A549 (cell line): ENCODE results near the gene FRRS1L. TPM values are rescaled to one million over a fixed set of nuclear protein-coding genes. Genes with fewer than 3 reads are reported as not detected.

Experiments used
- ATAC-seq, 2 experiments: fragments of 200-7000 bp in 1 of 2; fragments of >200 bp in 1 of 2; cut with Nextera tagmentation in 1 of 2; cut with Tn5 transposase in 1 of 2; 3 replicates each; pipeline versions ENCODE4 v1.8.0 to v1.9.1; 2018 to 2020; ENCODE audit warnings: mild to moderate bottlenecking in 1 of 2, moderate library complexity in 1 of 2
- CTCF ChIA-PET: fragments of 300-600 bp; sonication (Branson Sonifier 250); formaldehyde crosslinking; extraction: SDS; loops from one replicate; lab custom pipeline; 2021; ENCODE audit warnings: antibody characterized with exemption, inconsistent platforms; lab: Yijun Ruan, JAX
- POLR2A ChIA-PET: fragments of 350-600 bp; formaldehyde crosslinking; extraction: SDS; loops from one replicate; lab custom pipeline; 2021; ENCODE audit warnings: antibody characterized with exemption, inconsistent platforms; lab: Yijun Ruan, JAX
- DNase-seq, 2 experiments: peaks; one replicate each; pipeline versions ENCODE4 v3.0.0 to v3.0.0-alpha.2; 2011 to 2016; ENCODE audit warnings: low read depth in 1 of 2, low spot score in 1 of 2
- FAIRE-seq: peaks from 2 replicates; lab custom pipeline; 2011; peaks lifted over from hg19 to GRCh38; lab: Jason Lieb, UNC
- H3K27ac ChIP-seq, 2 experiments: fragments of >200 bp; sonication (Bioruptor Twin); formaldehyde crosslinking; 3 replicates each; pipeline ENCODE4 v1.5.1; 2016 to 2017
- H3K4me1 ChIP-seq: fragments of >200 bp; sonication (Bioruptor Twin); formaldehyde crosslinking; 3 replicates; pipeline ENCODE4 v1.6.1; 2016
- H3K4me2 ChIP-seq: fragments of >200 bp; sonication (Bioruptor Twin); formaldehyde crosslinking; 3 replicates; pipeline ENCODE4 v1.6.1; 2016
- H3K4me3 ChIP-seq: fragments of >200 bp; sonication (Bioruptor Twin); formaldehyde crosslinking; 3 replicates; pipeline ENCODE4 v1.5.1; 2016
- H3K9me3 ChIP-seq: fragments of >200 bp; sonication (Bioruptor Twin); formaldehyde crosslinking; 3 replicates; pipeline ENCODE4 v1.6.1; 2016
- BCL3 ChIP-seq: fragments of >200 bp; sonication (Bioruptor Twin); formaldehyde crosslinking; IDR thresholded peaks from 3 replicates; pipeline ENCODE4 v1.6.1; 2016
- CBX8 ChIP-seq: fragments of 200-600 bp; sonication (generic); IDR thresholded peaks from 2 replicates; pipeline ENCODE4 v1.6.1; 2016
- CHD2 ChIP-seq: fragments of 150-350 bp; IDR thresholded peaks from 2 replicates; pipeline ENCODE4 v1.6.1; 2014; ENCODE audit warnings: low read length; ENCODE audit not compliant: partially characterized antibody
- CHD4 ChIP-seq: fragments of 200-600 bp; sonication (generic); IDR thresholded peaks from 2 replicates; pipeline ENCODE4 v1.6.1; 2016; ENCODE audit warnings: antibody characterized with exemption, mild to moderate bottlenecking, borderline replicate concordance
- CTCF ChIP-seq: fragments of >200 bp; sonication (Bioruptor Twin); formaldehyde crosslinking; IDR thresholded peaks from 3 replicates; pipeline ENCODE4 v1.5.1; 2016
- EHMT2 ChIP-seq: fragments of 200-600 bp; sonication (generic); IDR thresholded peaks from 2 replicates; pipeline ENCODE4 v1.6.1; 2016; ENCODE audit warnings: antibody characterized with exemption, low read depth, mild to moderate bottlenecking, moderate library complexity
- FOSL2 ChIP-seq, 2 experiments: fragments of 450-650 bp in 1 of 2; fragments of >200 bp in 1 of 2; sonication (Bioruptor Twin) in 1 of 2; formaldehyde crosslinking; IDR thresholded peaks; 2 replicates each; pipeline versions ENCODE4 v1.5.0 to v1.6.1; 2016 to 2020; ENCODE audit warnings: mild to moderate bottlenecking in 1 of 2, moderate library complexity in 1 of 2
- GATA3 ChIP-seq: IDR thresholded peaks from 2 replicates; pipeline ENCODE4 v1.6.1; 2012; ENCODE audit warnings: borderline replicate concordance
- HEYL ChIP-seq: fragments of 250-450 bp; sonication (Bioruptor Pico); IDR thresholded peaks from 2 replicates; pipeline ENCODE4 v1.8.0; 2021; ENCODE audit warnings: mild to moderate bottlenecking, moderate library complexity
- HOXB5 ChIP-seq: fragments of 250-450 bp; sonication (Bioruptor Pico); IDR thresholded peaks from 2 replicates; pipeline ENCODE4 v1.5.0; 2020; ENCODE audit warnings: mild to moderate bottlenecking, moderate library complexity
- KDM5A ChIP-seq: fragments of 200-600 bp; sonication (generic); IDR thresholded peaks from 2 replicates; pipeline ENCODE4 v1.6.1; 2016; ENCODE audit warnings: antibody characterized with exemption, mild to moderate bottlenecking
- MAX ChIP-seq: IDR thresholded peaks from 2 replicates; pipeline ENCODE4 v1.6.1; 2012
- MYC ChIP-seq: IDR thresholded peaks from 2 replicates; pipeline ENCODE4 v1.6.1; 2012; ENCODE audit warnings: mild to moderate bottlenecking, inconsistent platforms, low read length, improper control_type of control experiment, borderline replicate concordance
- RAD21 ChIP-seq, 2 experiments: fragments of >200 bp in 1 of 2; sonication (Bioruptor Twin) in 1 of 2; formaldehyde crosslinking in 1 of 2; IDR thresholded peaks in 1 of 2; conservative IDR thresholded peaks in 1 of 2; 2 replicates in 1 of 2; 3 replicates in 1 of 2; pipeline ENCODE4 v1.6.1; 2012 to 2018; ENCODE audit warnings: inconsistent platforms in 1 of 2
- RARB ChIP-seq: fragments of 250-450 bp; sonication (Bioruptor Pico); IDR thresholded peaks from 2 replicates; pipeline ENCODE4 v1.8.0; 2021; ENCODE audit warnings: mild to moderate bottlenecking, moderate library complexity
- RCOR1 ChIP-seq: fragments of 150-350 bp; IDR thresholded peaks from 2 replicates; pipeline ENCODE4 v1.6.1; 2014; ENCODE audit warnings: antibody characterized with exemption, low read length, low read depth
- SMC3 ChIP-seq: fragments of >200 bp; sonication (Bioruptor Twin); formaldehyde crosslinking; IDR thresholded peaks from 3 replicates; pipeline ENCODE4 v1.6.1; 2018; ENCODE audit warnings: inconsistent platforms
- SREBF2 ChIP-seq: fragments of 450-650 bp; IDR thresholded peaks from 2 replicates; pipeline ENCODE4 v1.6.1; 2014; ENCODE audit warnings: mild to moderate bottlenecking, moderate library complexity
- WGBS: methylation state at CpG from one replicate; pipeline ENCODE4 v1.1.6; 2017; ENCODE audit errors: missing lambda C conversion rate; 5-methylcytosine and 5-hydroxymethylcytosine counted together
- polyA plus RNA-seq, 4 experiments: library from polyadenylated mRNA; depleted of rRNA in 3 of 4; stranded (reverse); fragments of >200 nt; fragmentation: RNase III in 1 of 4; extraction: RNeasy Plus Mini Kit Qiagen cat#74134 plus additional on column Dnase treatment in 1 of 4; gene quantifications; 2 replicates in 3 of 4; 3 replicates in 1 of 4; pipeline ENCODE4 v1.2.3, GENCODE V29; 2011 to 2017
- TF ChIP-seq, protein P1 (sequence below): IDR thresholded peaks from 2 replicates; pipeline ENCODE4 v1.6.1; 2012; ENCODE audit warnings: low read depth, borderline replicate concordance
- TF ChIP-seq, protein P2 (sequence below): fragments of 150-350 bp; IDR thresholded peaks from 2 replicates; pipeline ENCODE4 v1.6.1; 2014; ENCODE audit warnings: low read depth, mild to moderate bottlenecking, low read length

FRRS1L gene
- polyA plus RNA-seq, 2 of the 4 experiments (the other 2 are of a cell fraction), result 0.54 to 1.5 TPM

GRCh38 chr9:109190151-109190550, 23.1 kb upstream of the FRRS1L start:
- FAIRE-seq (no peak), DNase-seq (no peak), ATAC-seq (no peak)
- TF ChIP-seq CHD4 (no peak), GATA3 (no peak), CBX8 (no peak)
- Histone ChIP-seq H3K4me1 (no peaks in the 10 kb centered on the region), H3K4me2 (no peak overlapping the region), H3K9me3 (no peaks in the 10 kb centered on the region), H3K4me3 (no peak overlapping the region), H3K27ac (no peak overlapping the region)
- ChIA-PET CTCF (interaction anchor here (1.6 kb wide), 1 partner anchor 55 kb away, joined by 4 read pairs; no protein-coding TSS in a partner anchor), POLR2A (no interaction called here)
- WGBS, result 100% methylated on average over 1 of the region's 1 CpG

- no peak for ATAC-seq
- H3K4me2 ChIP-seq, result no peak overlapping the region
- TF ChIP-seq MYC (no peak), GATA3 (no peak), HEYL (CRISPR knock-in tag) (no peak), FOSL2 (IDR thresholded peaks at IDR 0.05) (no peak), FOSL2 (CRISPR knock-in tag; IDR thresholded peaks at IDR 0.05) (no peak), SREBF2 (no peak), CHD2 (no peak), BCL3 (no peak), EHMT2 (no peak), RARB (CRISPR knock-in tag) (no peak), MAX (no peak)
- TF ChIP-seq, protein P1, sequence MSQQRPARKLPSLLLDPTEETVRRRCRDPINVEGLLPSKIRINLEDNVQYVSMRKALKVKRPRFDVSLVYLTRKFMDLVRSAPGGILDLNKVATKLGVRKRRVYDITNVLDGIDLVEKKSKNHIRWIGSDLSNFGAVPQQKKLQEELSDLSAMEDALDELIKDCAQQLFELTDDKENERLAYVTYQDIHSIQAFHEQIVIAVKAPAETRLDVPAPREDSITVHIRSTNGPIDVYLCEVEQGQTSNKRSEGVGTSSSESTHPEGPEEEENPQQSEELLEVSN, result no peak
- TF ChIP-seq, all 56 proteins: peak for 0
- DNase-seq (no peak), FAIRE-seq (no peak)
- POLR2A ChIA-PET, result no interaction called here
- no peaks in the 10 kb centered on the region for H3K9me3 ChIP-seq
- 59% methylated on average over 9 of the region's 9 CpGs for WGBS
- CTCF ChIA-PET, result interaction anchor here (1.0 kb wide), 2 partner anchors 12 to 15 kb away, joined by 3 to 4 read pairs; no protein-coding TSS in a partner anchor
- no peak overlapping the region for H3K4me3 ChIP-seq
- H3K27ac ChIP-seq, result no peak overlapping the region
- H3K4me1 ChIP-seq, result 0 out of 3 replicates have a peak, but pooled peaks cover 3% of the 10 kb centered on the region
Observed at GRCh38 chr9:109186857-109187520, 19.9 kb upstream of the FRRS1L start.

- CTCF ChIA-PET, result interaction anchor here (0.6 to 3.7 kb wide), 76 partner anchors 10 to 338 kb away, joined by 3 to 46 read pairs (median 5); partner anchors contain the start of gene TMEM245
- POLR2A ChIA-PET, result no interaction called here
- Histone ChIP-seq H3K4me2 (no peak overlapping the region), H3K4me1 (0 out of 3 replicates have a peak, but pooled peaks cover 3% of the 10 kb centered on the region)
- WGBS, result 50% methylated on average over 12 of the region's 13 CpGs
- DNase-seq (peak; percentile 62 to 68), FAIRE-seq (no peak)
- TF ChIP-seq SMC3, result peak; percentile 54
- TF ChIP-seq HOXB5 (CRISPR knock-in tag), result no peak
- TF ChIP-seq, protein P2, sequence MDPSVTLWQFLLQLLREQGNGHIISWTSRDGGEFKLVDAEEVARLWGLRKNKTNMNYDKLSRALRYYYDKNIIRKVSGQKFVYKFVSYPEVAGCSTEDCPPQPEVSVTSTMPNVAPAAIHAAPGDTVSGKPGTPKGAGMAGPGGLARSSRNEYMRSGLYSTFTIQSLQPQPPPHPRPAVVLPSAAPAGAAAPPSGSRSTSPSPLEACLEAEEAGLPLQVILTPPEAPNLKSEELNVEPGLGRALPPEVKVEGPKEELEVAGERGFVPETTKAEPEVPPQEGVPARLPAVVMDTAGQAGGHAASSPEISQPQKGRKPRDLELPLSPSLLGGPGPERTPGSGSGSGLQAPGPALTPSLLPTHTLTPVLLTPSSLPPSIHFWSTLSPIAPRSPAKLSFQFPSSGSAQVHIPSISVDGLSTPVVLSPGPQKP, result no peak
- no peak for TF ChIP-seq KDM5A
- 0 out of 2 replicates have a peak, but pooled peaks have one; percentile 3 for TF ChIP-seq MAX
- no peak for TF ChIP-seq RCOR1
- TF ChIP-seq CTCF, result peak; percentile 58
- TF ChIP-seq RAD21 (conservative IDR thresholded peaks at IDR 0.05 in 1 of 2, IDR thresholded peaks at IDR 0.05 in 1 of 2), result peak; percentile 40 to 41; a peak in 3 of 5 replicates
- TF ChIP-seq, all 56 proteins: peak for 4
- Histone ChIP-seq H3K27ac (no peak overlapping the region), H3K9me3 (no peaks in the 10 kb centered on the region), H3K4me3 (no peak overlapping the region)
- ATAC-seq, result peak; percentile 88 to 89
Observed at GRCh38 chr9:109182940-109183798, 16.1 kb upstream of the FRRS1L start.
